HL-60 (cell line): Measurements from ENCODE around the gene TASP1.

ENCODE experiments used
- CTCF ChIP-seq: IDR thresholded peaks from one replicate; pipeline ENCODE4 v1.5.1; 2011; ENCODE audit warnings: low read length, control low read depth, inconsistent platforms; ENCODE audit not compliant: insufficient read depth
- POLR2AphosphoS5 ChIP-seq: IDR thresholded peaks from 2 replicates; pipeline ENCODE4 v1.6.1; 2012; ENCODE audit warnings: low read depth
- SPI1 ChIP-seq: IDR thresholded peaks from 2 replicates; pipeline ENCODE4 v1.6.1; 2012; ENCODE audit warnings: low read depth, mild to moderate bottlenecking, borderline replicate concordance
- TF ChIP-seq, protein P1 (sequence below): IDR thresholded peaks from 2 replicates; pipeline ENCODE4 v1.6.1; 2012; ENCODE audit warnings: low read depth; ENCODE audit not compliant: insufficient replicate concordance

DNA sequence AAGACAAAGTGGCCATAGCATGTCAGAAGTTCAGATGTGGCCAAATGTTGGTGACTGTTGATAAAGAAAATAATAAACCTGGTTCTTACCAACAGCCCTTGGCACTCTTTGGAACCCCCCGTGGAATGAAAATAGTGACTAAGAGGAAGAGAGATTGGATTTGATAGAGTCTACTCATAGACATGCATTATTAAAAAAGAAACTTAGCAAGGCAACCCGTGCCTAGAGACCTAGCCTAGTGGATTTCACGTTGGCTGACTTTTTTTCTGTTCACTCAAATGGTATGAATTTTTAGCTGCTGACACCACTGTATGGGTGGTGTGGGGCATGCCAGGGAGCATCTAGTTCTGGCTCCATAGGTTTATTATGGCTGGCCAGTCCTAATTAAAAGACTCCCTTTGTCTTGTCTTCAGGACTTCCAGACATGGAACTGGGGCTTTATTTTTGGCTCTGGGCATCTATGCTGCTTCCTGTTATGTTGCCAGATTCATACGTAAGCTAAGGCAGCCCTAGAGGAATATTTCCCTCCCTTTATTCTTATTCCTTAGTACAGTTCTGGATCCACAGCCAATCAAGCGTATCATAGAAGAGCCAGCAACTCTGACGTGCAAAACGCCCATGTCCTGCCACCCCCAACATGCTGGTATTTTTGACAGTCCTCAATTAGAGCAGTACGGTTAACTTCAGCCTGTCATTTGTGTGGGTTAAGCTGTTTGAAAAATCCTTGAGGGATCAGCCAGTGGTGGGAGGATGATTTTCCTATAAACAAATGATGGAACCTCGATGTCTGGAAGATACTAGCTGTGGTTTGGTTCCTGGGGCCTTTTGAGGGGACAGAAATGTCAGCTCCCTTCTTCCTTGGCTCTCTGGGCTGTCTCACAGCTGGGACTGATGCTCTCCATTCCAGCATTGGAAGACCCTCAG is 290.2 kb downstream of the TASP1 start:
- TF ChIP-seq POLR2AphosphoS5 = no peak
- TF ChIP-seq CTCF = no peak
- no peak for TF ChIP-seq SPI1
- TF ChIP-seq, protein P1, sequence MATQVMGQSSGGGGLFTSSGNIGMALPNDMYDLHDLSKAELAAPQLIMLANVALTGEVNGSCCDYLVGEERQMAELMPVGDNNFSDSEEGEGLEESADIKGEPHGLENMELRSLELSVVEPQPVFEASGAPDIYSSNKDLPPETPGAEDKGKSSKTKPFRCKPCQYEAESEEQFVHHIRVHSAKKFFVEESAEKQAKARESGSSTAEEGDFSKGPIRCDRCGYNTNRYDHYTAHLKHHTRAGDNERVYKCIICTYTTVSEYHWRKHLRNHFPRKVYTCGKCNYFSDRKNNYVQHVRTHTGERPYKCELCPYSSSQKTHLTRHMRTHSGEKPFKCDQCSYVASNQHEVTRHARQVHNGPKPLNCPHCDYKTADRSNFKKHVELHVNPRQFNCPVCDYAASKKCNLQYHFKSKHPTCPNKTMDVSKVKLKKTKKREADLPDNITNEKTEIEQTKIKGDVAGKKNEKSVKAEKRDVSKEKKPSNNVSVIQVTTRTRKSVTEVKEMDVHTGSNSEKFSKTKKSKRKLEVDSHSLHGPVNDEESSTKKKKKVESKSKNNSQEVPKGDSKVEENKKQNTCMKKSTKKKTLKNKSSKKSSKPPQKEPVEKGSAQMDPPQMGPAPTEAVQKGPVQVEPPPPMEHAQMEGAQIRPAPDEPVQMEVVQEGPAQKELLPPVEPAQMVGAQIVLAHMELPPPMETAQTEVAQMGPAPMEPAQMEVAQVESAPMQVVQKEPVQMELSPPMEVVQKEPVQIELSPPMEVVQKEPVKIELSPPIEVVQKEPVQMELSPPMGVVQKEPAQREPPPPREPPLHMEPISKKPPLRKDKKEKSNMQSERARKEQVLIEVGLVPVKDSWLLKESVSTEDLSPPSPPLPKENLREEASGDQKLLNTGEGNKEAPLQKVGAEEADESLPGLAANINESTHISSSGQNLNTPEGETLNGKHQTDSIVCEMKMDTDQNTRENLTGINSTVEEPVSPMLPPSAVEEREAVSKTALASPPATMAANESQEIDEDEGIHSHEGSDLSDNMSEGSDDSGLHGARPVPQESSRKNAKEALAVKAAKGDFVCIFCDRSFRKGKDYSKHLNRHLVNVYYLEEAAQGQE = no peak
